Fibroblast of lung (primary cell): ENCODE data around the gene SGSH. TPM values are rescaled to one million over a fixed set of nuclear protein-coding genes. Genes with fewer than 3 reads are reported as not detected.
"Not testable (repeated sequence)": the region's sequence is repeated elsewhere in the genome, so short reads cannot be mapped to it uniquely, and the experiment has no call there.

Experiments
- DNase-seq, 2 donors: peaks; one replicate each; pipeline versions ENCODE4 v3.0.0 to v3.0.0-alpha.2; 2010; ENCODE audit warnings: low read depth in 2 of 2
- H2AFZ ChIP-seq: 2 replicates; pipeline ENCODE4 v1.5.1; 2012; ENCODE audit warnings: low read length, control low read depth, inconsistent platforms
- H3K27ac ChIP-seq: 2 replicates; pipeline ENCODE4 v1.5.1; 2011; ENCODE audit warnings: low read length, control low read depth; ENCODE audit not compliant: insufficient read depth
- H3K27me3 ChIP-seq: 2 replicates; pipeline ENCODE4 v1.5.1; 2011; ENCODE audit warnings: mild to moderate bottlenecking, low read length; ENCODE audit not compliant: control insufficient read depth, insufficient read depth
- H3K36me3 ChIP-seq: 2 replicates; pipeline ENCODE4 v1.5.1; 2011; ENCODE audit warnings: low read length; ENCODE audit not compliant: control insufficient read depth, insufficient read depth
- H3K4me1 ChIP-seq: 2 replicates; pipeline ENCODE4 v1.5.1; 2011; ENCODE audit warnings: low read length; ENCODE audit not compliant: control insufficient read depth, insufficient read depth; ENCODE audit errors: extremely low read depth
- H3K4me2 ChIP-seq: 2 replicates; pipeline ENCODE4 v1.5.1; 2011; ENCODE audit warnings: low read length, control low read depth; ENCODE audit not compliant: insufficient read depth; ENCODE audit errors: extremely low read depth
- H3K4me3 ChIP-seq, 4 experiments: fragments of 200-600 bp in 1 of 4; sonication (generic) in 1 of 4; replicated peaks in 1 of 4; 2 replicates each; pipeline ENCODE4 v1.5.1; 2011 to 2016; ENCODE audit warnings: low read length in 4 of 4, low read depth in 3 of 4, mild to moderate bottlenecking in 3 of 4, control low read depth in 2 of 4, inconsistent platforms in 1 of 4, mixed read lengths in 1 of 4; ENCODE audit not compliant: insufficient read depth in 1 of 4; ENCODE audit errors: control extremely low read depth in 1 of 4
- H3K79me2 ChIP-seq: 2 replicates; pipeline ENCODE4 v1.5.1; 2012; ENCODE audit warnings: mild to moderate bottlenecking, low read length, inconsistent platforms; ENCODE audit not compliant: control insufficient read depth, insufficient read depth
- H3K9ac ChIP-seq: 2 replicates; pipeline ENCODE4 v1.5.1; 2011; ENCODE audit warnings: mild to moderate bottlenecking, low read length, control low read depth; ENCODE audit not compliant: insufficient read depth
- H3K9me3 ChIP-seq: 2 replicates; pipeline ENCODE4 v1.5.1; 2012; ENCODE audit warnings: low read depth, low read length; ENCODE audit not compliant: control insufficient read depth, insufficient read depth
- H4K20me1 ChIP-seq: 2 replicates; pipeline ENCODE4 v1.5.1; 2011; ENCODE audit warnings: low read length; ENCODE audit not compliant: control insufficient read depth, insufficient read depth; ENCODE audit errors: extremely low read depth
- CTCF ChIP-seq, 2 donors: IDR thresholded peaks in 1 of 2; conservative IDR thresholded peaks in 1 of 2; 1 replicate in 1 of 2; 2 replicates in 1 of 2; pipeline ENCODE4 v1.5.1; 2011 to 2012; ENCODE audit warnings: low read length in 2 of 2, control low read depth in 1 of 2, inconsistent platforms in 1 of 2, low read depth in 1 of 2, mild to moderate bottlenecking in 1 of 2
- EZH2 ChIP-seq: IDR thresholded peaks from 2 replicates; pipeline ENCODE4 v1.5.1; 2012; ENCODE audit warnings: low read length, control low read depth, mild to moderate bottlenecking; ENCODE audit errors: missing control alignments
- polyA plus RNA-seq, 2 donors: library from polyadenylated mRNA; depleted of rRNA in 1 of 2; stranded (reverse) in 1 of 2; unstranded in 1 of 2; fragments of >200 nt; gene quantifications; 2 replicates each; pipeline ENCODE4 v1.2.1, GENCODE V29; 2011 to 2012; ENCODE audit warnings: missing spikeins in 1 of 2
- total RNA-seq: library from RNA; depleted of rRNA; stranded (reverse); fragments of >200 nt; gene quantifications from 2 replicates; pipeline ENCODE4 v1.2.1, GENCODE V29; 2014

The SGSH gene
- total and polyA plus RNA-seq, 2 donors (not counting 1 experiment from before 2014, with no cell fraction given) = 26.9 to 57.2 TPM

GRCh38 chr17:80244871-80245509 lies 24.9 kb upstream of the SGSH start:
- Histone ChIP-seq H3K4me1 (no peaks in the 10 kb centered on the region), H3K27ac (no peak overlapping the region), H3K4me2 (no peak overlapping the region), H3K4me3 (no peak overlapping the region), H4K20me1 (no peaks in the 10 kb centered on the region), H3K79me2 (no peaks in the 10 kb centered on the region), H3K36me3 (peaks cover 4% of the 10 kb centered on the region), H3K9me3 (no peaks in the 10 kb centered on the region), H3K9ac (no peak overlapping the region), H3K27me3 (no peaks in the 10 kb centered on the region), H2AFZ (no peak overlapping the region)
- DNase-seq = no peak
- TF ChIP-seq CTCF (conservative IDR thresholded peaks at IDR 0.05 in 1 of 2, IDR thresholded peaks at IDR 0.05 in 1 of 2; ENCODE audit: low read depth in 1 of 2, low read length in 2 of 2) = no peak
- TF ChIP-seq EZH2 = no peak

- not testable (repeated sequence) for H3K27me3 ChIP-seq, H3K4me3 ChIP-seq, DNase-seq, H3K4me2 ChIP-seq, H3K79me2 ChIP-seq, H3K9ac ChIP-seq, H4K20me1 ChIP-seq, H2AFZ ChIP-seq, H3K4me1 ChIP-seq, H3K27ac ChIP-seq, H3K9me3 ChIP-seq, H3K36me3 ChIP-seq
Observed at GRCh38 chr17:80244448-80244847, 24.3 kb upstream of the SGSH start.

GRCh38 chr17:80243526-80244433 lies 23.6 kb upstream of the SGSH start:
- H3K27ac ChIP-seq = no peak overlapping the region
- TF ChIP-seq EZH2 = no peak
- no peak for TF ChIP-seq CTCF (conservative IDR thresholded peaks at IDR 0.05 in 1 of 2, IDR thresholded peaks at IDR 0.05 in 1 of 2; ENCODE audit: low read depth in 1 of 2, low read length in 2 of 2)
- no peaks in the 10 kb centered on the region for H3K4me1 ChIP-seq
- H3K9ac ChIP-seq = no peak overlapping the region
- peaks cover 4% of the 10 kb centered on the region for H3K36me3 ChIP-seq
- H3K9me3 ChIP-seq = no peaks in the 10 kb centered on the region
- no peaks in the 10 kb centered on the region for H4K20me1 ChIP-seq
- no peak overlapping the region for H3K4me3 ChIP-seq
- DNase-seq = no peak
- H3K27me3 ChIP-seq = no peaks in the 10 kb centered on the region
- no peak overlapping the region for H3K4me2 ChIP-seq
- no peaks in the 10 kb centered on the region for H3K79me2 ChIP-seq
- H2AFZ ChIP-seq = no peak overlapping the region
